Activated T-helper 9 cell treated with anti-CD3 and anti-CD28 coated beads, Interleukin-2, amount 50 U/mL, for 16 hours (primary cell): ENCODE measurements around the gene FOXP4.

Experiments
- DNase-seq: peaks from one replicate; pipeline ENCODE4 v3.0.0-alpha.2; 2020; ENCODE audit warnings: low read depth

The FOXP4 gene

GRCh38 chr6:41522780-41523548 is 23.2 kb upstream of the FOXP4 start:
- DNase-seq = no peak

GRCh38 chr6:41523915-41524633 is 22.1 kb upstream of the FOXP4 start:
- no peak for DNase-seq

- DNase-seq = no peak
Measured at GRCh38 chr6:41524634-41525011, 21.6 kb upstream of the FOXP4 start.

GRCh38 chr6:41527721-41528408 is 18.3 kb upstream of the FOXP4 start:
- DNase-seq = no peak

GRCh38 chr6:41528409-41528963 is 17.7 kb upstream of the FOXP4 start:
- no peak for DNase-seq

- DNase-seq = no peak
Measured at GRCh38 chr6:41529049-41529448, 17.1 kb upstream of the FOXP4 start.

- no peak for DNase-seq
Measured at GRCh38 chr6:41529970-41530369, 16.2 kb upstream of the FOXP4 start.

- DNase-seq = no peak
Measured at GRCh38 chr6:41530476-41530875, 15.7 kb upstream of the FOXP4 start.

GRCh38 chr6:41531016-41531415 is 15.2 kb upstream of the FOXP4 start:
- DNase-seq = no peak

GRCh38 chr6:41531591-41532582 is 14.3 kb upstream of the FOXP4 start:
- peak; percentile 72 for DNase-seq

- no peak for DNase-seq
Measured at GRCh38 chr6:41535766-41536165, 10.4 kb upstream of the FOXP4 start.

- DNase-seq = no peak
Measured at GRCh38 chr6:41536795-41537758, 9.1 kb upstream of the FOXP4 start.

- DNase-seq = no peak
Measured at GRCh38 chr6:41538556-41539182, 7.5 kb upstream of the FOXP4 start.

GRCh38 chr6:41539204-41539603 is 7.0 kb upstream of the FOXP4 start:
- DNase-seq = no peak

GRCh38 chr6:41541364-41541763 is 4.8 kb upstream of the FOXP4 start:
- DNase-seq = no peak

- no peak for DNase-seq
Measured at GRCh38 chr6:41543087-41543486, 3.1 kb upstream of the FOXP4 start.

GRCh38 chr6:41545247-41545702 is 906 bp upstream of the FOXP4 start:
- DNase-seq = no peak

- DNase-seq = no peak
Measured at GRCh38 chr6:41546475-41546865, 289 bp downstream of the FOXP4 start.

- no peak for DNase-seq
Measured at GRCh38 chr6:41546866-41547798, 951 bp downstream of the FOXP4 start.
